HEK293T (cell line): Measurements from ENCODE around the gene CYP27B1.

ENCODE experiments used
- CTCF ChIA-PET: fragments of 350-600 bp; formaldehyde crosslinking; extraction: SDS; loops from one replicate; lab custom pipeline; 2021; ENCODE audit warnings: antibody characterized with exemption, inconsistent platforms; lab: Yijun Ruan, JAX
- POLR2A ChIA-PET: fragments of 350-600 bp; formaldehyde crosslinking; extraction: SDS; loops from one replicate; lab custom pipeline; 2020; ENCODE audit warnings: antibody characterized with exemption, inconsistent platforms; lab: Yijun Ruan, JAX
- DNase-seq: peaks from one replicate; pipeline ENCODE4 v3.0.0; 2012; ENCODE audit warnings: mixed read lengths; ENCODE audit errors: extremely low spot score
- ARNT ChIP-seq: fragments of 450-650 bp; IDR thresholded peaks from 2 replicates; pipeline ENCODE4 v1.6.1; 2017; ENCODE audit warnings: mild to moderate bottlenecking
- BHLHE40 ChIP-seq: fragments of 450-650 bp; IDR thresholded peaks from 2 replicates; pipeline ENCODE4 v1.6.1; 2016; ENCODE audit warnings: mild to moderate bottlenecking, moderate library complexity, borderline replicate concordance
- CTBP1 ChIP-seq: fragments of 450-650 bp; IDR thresholded peaks from 2 replicates; pipeline ENCODE4 v1.6.1; 2016; ENCODE audit warnings: borderline replicate concordance
- ELF4 ChIP-seq: fragments of 450-650 bp; IDR thresholded peaks from 2 replicates; pipeline ENCODE4 v1.6.1; 2017; ENCODE audit warnings: antibody characterized with exemption
- FOXA1 ChIP-seq: fragments of 450-650 bp; IDR thresholded peaks from 2 replicates; pipeline ENCODE4 v1.6.1; 2016; ENCODE audit warnings: mild to moderate bottlenecking
- FOXK2 ChIP-seq: fragments of 450-650 bp; IDR thresholded peaks from 2 replicates; pipeline ENCODE4 v1.6.1; 2016; ENCODE audit warnings: mild to moderate bottlenecking
- FOXM1 ChIP-seq: fragments of 450-650 bp; IDR thresholded peaks from 2 replicates; pipeline ENCODE4 v1.6.1; 2017; ENCODE audit warnings: mild to moderate bottlenecking, borderline replicate concordance
- HDGF ChIP-seq: fragments of 450-650 bp; IDR thresholded peaks from 2 replicates; pipeline ENCODE4 v1.6.1; 2017; ENCODE audit warnings: antibody characterized with exemption, borderline replicate concordance
- L3MBTL2 ChIP-seq: fragments of 450-650 bp; conservative IDR thresholded peaks from 2 replicates; pipeline ENCODE4 v1.6.1; 2016; ENCODE audit warnings: mild to moderate bottlenecking
- LEF1 ChIP-seq: fragments of 450-650 bp; IDR thresholded peaks from 2 replicates; pipeline ENCODE4 v1.6.1; 2017; ENCODE audit warnings: mild to moderate bottlenecking, borderline replicate concordance
- NFRKB ChIP-seq: fragments of 450-650 bp; IDR thresholded peaks from 2 replicates; pipeline ENCODE4 v1.6.1; 2016; ENCODE audit warnings: mild to moderate bottlenecking, moderate library complexity
- PKNOX1 ChIP-seq: fragments of 450-650 bp; IDR thresholded peaks from 2 replicates; pipeline ENCODE4 v1.6.1; 2016
- SP1 ChIP-seq: fragments of 450-650 bp; IDR thresholded peaks from 2 replicates; pipeline ENCODE4 v1.6.1; 2017
- SUZ12 ChIP-seq: fragments of 450-650 bp; IDR thresholded peaks from 2 replicates; pipeline ENCODE4 v1.6.1; 2016; ENCODE audit warnings: mild to moderate bottlenecking
- TARDBP ChIP-seq: fragments of 450-650 bp; IDR thresholded peaks from 2 replicates; pipeline ENCODE4 v1.6.1; 2016
- ZNF384 ChIP-seq: fragments of 450-650 bp; IDR thresholded peaks from 2 replicates; pipeline ENCODE4 v1.6.1; 2016

CYP27B1 gene

GRCh38 chr12:57811028-57811755 lies 44.3 kb upstream of the CYP27B1 start:
- TF ChIP-seq FOXK2 (no peak), SP1 (no peak), L3MBTL2 (no peak), ARNT (no peak), HDGF (no peak), BHLHE40 (no peak), PKNOX1 (no peak), LEF1 (no peak), CTBP1 (no peak), ZNF384 (no peak)
- ChIA-PET CTCF (interaction anchor here (0.8 to 1.5 kb wide), 2 partner anchors 9 to 86 kb away, joined by 3 to 4 read pairs; no protein-coding TSS in a partner anchor), POLR2A (no interaction called here)
- DNase-seq = no peak

DNA sequence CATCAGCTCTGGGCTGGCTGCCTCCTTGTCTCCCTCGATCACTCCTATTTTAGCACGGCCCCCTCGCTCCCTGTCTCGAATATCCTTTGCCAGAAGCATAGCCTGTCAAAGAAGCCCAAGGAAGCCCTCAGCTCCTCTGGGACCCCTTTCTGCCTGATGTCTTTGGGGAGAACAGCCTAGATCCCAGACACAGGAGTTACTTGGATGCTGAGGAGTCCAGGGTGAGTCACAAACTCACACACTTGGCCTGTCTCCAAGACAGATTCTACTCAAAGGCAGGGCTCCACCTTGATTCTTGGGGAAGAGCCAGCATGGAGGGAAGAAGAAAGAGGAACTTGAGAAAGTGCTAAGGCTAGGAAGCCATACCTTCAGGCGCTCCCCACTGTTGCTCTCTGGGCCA lies 43.6 kb upstream of the CYP27B1 start:
- ChIA-PET POLR2A (no interaction called here), CTCF (no interaction called here)
- DNase-seq = no peak
- TF ChIP-seq ARNT (no peak), L3MBTL2 (no peak), ZNF384 (no peak), TARDBP (no peak), HDGF (no peak), BHLHE40 (no peak), FOXK2 (no peak), SUZ12 (no peak), PKNOX1 (no peak), SP1 (no peak), ELF4 (no peak), NFRKB (no peak), FOXM1 (no peak), LEF1 (no peak), FOXA1 (no peak), CTBP1 (no peak)

DNA sequence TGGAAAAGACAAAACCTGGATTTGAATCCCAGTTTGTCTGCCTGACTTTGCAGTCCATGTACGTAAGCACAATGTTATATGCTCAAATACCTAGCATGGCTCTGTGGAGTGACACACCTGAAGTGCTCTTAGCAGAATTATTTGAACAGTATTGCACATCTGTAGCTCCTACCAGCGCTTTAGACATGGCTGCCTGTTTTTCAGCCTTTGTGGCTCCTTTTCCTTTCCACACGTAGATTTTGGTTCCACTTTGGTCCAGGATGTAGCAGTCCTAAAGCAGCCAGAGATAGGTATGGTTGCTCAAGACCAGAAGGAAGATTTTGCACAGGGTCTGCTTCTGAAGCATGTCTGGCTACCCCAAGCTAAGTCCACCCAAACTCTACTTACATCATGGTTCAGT lies 42.5 kb upstream of the CYP27B1 start:
- TF ChIP-seq BHLHE40 (no peak), CTBP1 (no peak), ARNT (no peak), NFRKB (no peak), PKNOX1 (no peak), ZNF384 (no peak), SUZ12 (no peak), HDGF (no peak), SP1 (no peak)
- ChIA-PET CTCF (no interaction called here), POLR2A (no interaction called here)
- DNase-seq = no peak

- ChIA-PET CTCF (no interaction called here), POLR2A (no interaction called here)
- no peak for TF ChIP-seq ZNF384
- no peak for TF ChIP-seq L3MBTL2
- TF ChIP-seq BHLHE40 = no peak
- no peak for TF ChIP-seq FOXK2
- TF ChIP-seq HDGF = no peak
- TF ChIP-seq PKNOX1 = no peak
- no peak for TF ChIP-seq FOXM1
- no peak for TF ChIP-seq LEF1
- no peak for TF ChIP-seq ELF4
- TF ChIP-seq TARDBP = no peak
- TF ChIP-seq NFRKB = no peak
- no peak for TF ChIP-seq ARNT
- no peak for TF ChIP-seq SUZ12
- TF ChIP-seq FOXA1 = no peak
- TF ChIP-seq SP1 = no peak
- no peak for TF ChIP-seq CTBP1
- no peak for DNase-seq
Measured at GRCh38 chr12:57808351-57808750, 41.5 kb upstream of the CYP27B1 start.

- CTCF ChIA-PET = no interaction called here
Measured at GRCh38 chr12:57807285-57807684, 40.4 kb upstream of the CYP27B1 start.

More at GRCh38 chr12:57807285-57807684, 40.4 kb upstream of the CYP27B1 start:
- TF ChIP-seq FOXA1 (no peak), ARNT (no peak), ZNF384 (no peak), BHLHE40 (no peak), SUZ12 (no peak), FOXM1 (no peak), SP1 (no peak), PKNOX1 (no peak), FOXK2 (no peak), CTBP1 (no peak), NFRKB (no peak), ELF4 (no peak), TARDBP (no peak)
- POLR2A ChIA-PET = no interaction called here
- DNase-seq = no peak
